Breast epithelium (tissue), 4 donors: ENCODE measurements around the gene FOXC1. TPM values are rescaled to one million over a fixed set of nuclear protein-coding genes. Genes with fewer than 3 reads are reported as not detected.

Experiments used
- DNase-seq, 2 donors: peaks; one replicate each; pipeline ENCODE4 v3.0.0-alpha.2; 2019; ENCODE audit warnings: low spot score in 2 of 2
- H3K27ac ChIP-seq, 2 donors: fragments of 200-600 bp; sonication (generic) in 1 of 2; one replicate each; pipeline ENCODE4 v1.5.1; 2016 to 2019; ENCODE audit warnings: mild to moderate bottlenecking in 1 of 2
- H3K27me3 ChIP-seq, 2 donors: fragments of 200-600 bp; sonication (generic) in 1 of 2; one replicate each; pipeline versions ENCODE4 v1.5.1 to v1.6.0; 2017 to 2019; ENCODE audit warnings: control low read depth in 1 of 2, mild to moderate bottlenecking in 1 of 2
- H3K36me3 ChIP-seq: fragments of 200-600 bp; one replicate; pipeline ENCODE4 v1.5.1; 2019
- H3K4me1 ChIP-seq, 2 donors: fragments of 200-600 bp; sonication (generic); one replicate each; pipeline ENCODE4 v1.5.1; 2016 to 2019; ENCODE audit warnings: control low read depth in 1 of 2
- H3K4me3 ChIP-seq, 3 donors: fragments of 200-600 bp; sonication (generic); 1 replicate in 2 of 3; 2 replicates in 1 of 3; pipeline ENCODE4 v1.5.1; 2016 to 2019; ENCODE audit warnings: mild to moderate bottlenecking in 3 of 3, moderate library complexity in 2 of 3
- H3K9me3 ChIP-seq, 2 donors: fragments of 200-600 bp; sonication (generic) in 1 of 2; one replicate each; pipeline ENCODE4 v1.5.1; 2016 to 2019; ENCODE audit warnings: control low read depth in 1 of 2
- POLR2A ChIP-seq: fragments of 450-650 bp; IDR thresholded peaks from one replicate; pipeline ENCODE4 v1.6.1; 2016; ENCODE audit warnings: antibody characterized with exemption, mild to moderate bottlenecking, moderate library complexity
- POLR2AphosphoS5 ChIP-seq, 3 donors: sonication (generic); formaldehyde crosslinking; IDR thresholded peaks; one replicate each; pipeline ENCODE4 v1.6.1; 2017; ENCODE audit warnings: antibody characterized with exemption in 3 of 3
- intact Hi-C: fragments of 100-400 bp; cut with DNase I; formaldehyde crosslinking; loops from one replicate; pipeline ENCODE4 v1.15.1; 2023; ENCODE audit warnings: low total_unique reads
- total RNA-seq, 3 donors: library from RNA; depleted of rRNA; stranded (reverse); fragments of >200 nt; gene quantifications; one replicate each; pipeline ENCODE4 v1.1.0, GENCODE V29; 2016
- TF ChIP-seq, protein P1 (sequence below), 3 donors: fragments of 450-650 bp; IDR thresholded peaks; one replicate each; pipeline ENCODE4 v1.5.1; 2016 to 2017; ENCODE audit warnings: antibody characterized with exemption in 3 of 3, mild to moderate bottlenecking in 3 of 3, moderate library complexity in 3 of 3

The FOXC1 gene
- total RNA-seq, 3 donors from 2014 or later = 3.7 to 13.2 (median 7.5) TPM

DNA sequence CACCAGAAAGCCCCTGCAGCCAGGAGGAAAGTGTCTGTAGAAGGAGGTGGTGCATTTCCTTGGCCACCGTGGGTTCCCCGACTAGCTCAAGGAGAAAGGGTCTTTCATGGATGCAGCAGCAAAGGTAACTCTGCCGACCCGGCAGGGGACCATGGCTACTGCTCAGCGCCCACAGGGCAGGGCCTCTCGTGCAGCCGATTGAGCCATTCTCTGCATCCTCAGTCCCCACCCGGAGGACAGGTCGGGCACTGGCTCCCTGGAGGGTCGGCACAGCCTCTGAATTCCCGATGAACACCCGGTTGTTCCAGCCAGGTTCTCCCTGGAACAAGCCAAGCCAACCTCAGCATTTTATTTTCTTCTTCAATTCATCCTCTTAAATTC is 24.1 kb upstream of the FOXC1 start:
- intact Hi-C loops = no loop called here
- TF ChIP-seq POLR2AphosphoS5 (IDR thresholded peaks at IDR 0.05) (no peak), POLR2A (no peak)
- TF ChIP-seq, protein P1, sequence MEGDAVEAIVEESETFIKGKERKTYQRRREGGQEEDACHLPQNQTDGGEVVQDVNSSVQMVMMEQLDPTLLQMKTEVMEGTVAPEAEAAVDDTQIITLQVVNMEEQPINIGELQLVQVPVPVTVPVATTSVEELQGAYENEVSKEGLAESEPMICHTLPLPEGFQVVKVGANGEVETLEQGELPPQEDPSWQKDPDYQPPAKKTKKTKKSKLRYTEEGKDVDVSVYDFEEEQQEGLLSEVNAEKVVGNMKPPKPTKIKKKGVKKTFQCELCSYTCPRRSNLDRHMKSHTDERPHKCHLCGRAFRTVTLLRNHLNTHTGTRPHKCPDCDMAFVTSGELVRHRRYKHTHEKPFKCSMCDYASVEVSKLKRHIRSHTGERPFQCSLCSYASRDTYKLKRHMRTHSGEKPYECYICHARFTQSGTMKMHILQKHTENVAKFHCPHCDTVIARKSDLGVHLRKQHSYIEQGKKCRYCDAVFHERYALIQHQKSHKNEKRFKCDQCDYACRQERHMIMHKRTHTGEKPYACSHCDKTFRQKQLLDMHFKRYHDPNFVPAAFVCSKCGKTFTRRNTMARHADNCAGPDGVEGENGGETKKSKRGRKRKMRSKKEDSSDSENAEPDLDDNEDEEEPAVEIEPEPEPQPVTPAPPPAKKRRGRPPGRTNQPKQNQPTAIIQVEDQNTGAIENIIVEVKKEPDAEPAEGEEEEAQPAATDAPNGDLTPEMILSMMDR (IDR thresholded peaks at IDR 0.05) = no peak
- Histone ChIP-seq H3K27me3 (no peaks in the 10 kb centered on the region), H3K36me3 (no peaks in the 10 kb centered on the region), H3K27ac (no peak overlapping the region), H3K9me3 (no peaks in the 10 kb centered on the region), H3K4me1 (peaks cover 0 to 3% of the 10 kb centered on the region in 2 donors), H3K4me3 (no peak overlapping the region)
- no peak for DNase-seq

DNA sequence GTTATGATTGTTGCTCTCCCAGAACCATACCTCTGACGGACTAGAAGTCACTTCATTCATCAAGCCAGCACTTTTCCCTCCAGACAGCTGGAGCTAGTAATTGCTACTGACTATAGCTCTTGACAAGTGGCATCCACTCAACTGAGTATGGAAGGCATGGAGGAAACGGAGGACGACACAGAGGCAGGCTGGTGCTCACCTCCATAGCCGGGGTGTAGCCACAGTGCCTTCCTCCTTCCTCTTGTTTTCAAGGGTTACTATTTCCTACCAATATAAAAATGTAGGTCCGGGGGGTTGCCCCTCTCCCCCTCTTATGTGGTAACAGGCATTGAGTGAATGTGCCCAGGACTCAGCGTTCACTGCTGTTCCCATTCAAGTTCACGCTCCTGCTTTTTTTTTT is 23.5 kb upstream of the FOXC1 start:
- Histone ChIP-seq H3K27ac (no peak overlapping the region), H3K27me3 (no peaks in the 10 kb centered on the region), H3K36me3 (no peaks in the 10 kb centered on the region), H3K4me3 (no peak overlapping the region), H3K9me3 (no peaks in the 10 kb centered on the region), H3K4me1 (peaks cover 0 to 3% of the 10 kb centered on the region in 2 donors)
- intact Hi-C loops = no loop called here
- TF ChIP-seq POLR2AphosphoS5 (IDR thresholded peaks at IDR 0.05) (no peak), POLR2A (no peak)
- TF ChIP-seq, protein P1 (IDR thresholded peaks at IDR 0.05) = no peak
- DNase-seq = peak in 1 of 2 donors; percentile 17

DNA sequence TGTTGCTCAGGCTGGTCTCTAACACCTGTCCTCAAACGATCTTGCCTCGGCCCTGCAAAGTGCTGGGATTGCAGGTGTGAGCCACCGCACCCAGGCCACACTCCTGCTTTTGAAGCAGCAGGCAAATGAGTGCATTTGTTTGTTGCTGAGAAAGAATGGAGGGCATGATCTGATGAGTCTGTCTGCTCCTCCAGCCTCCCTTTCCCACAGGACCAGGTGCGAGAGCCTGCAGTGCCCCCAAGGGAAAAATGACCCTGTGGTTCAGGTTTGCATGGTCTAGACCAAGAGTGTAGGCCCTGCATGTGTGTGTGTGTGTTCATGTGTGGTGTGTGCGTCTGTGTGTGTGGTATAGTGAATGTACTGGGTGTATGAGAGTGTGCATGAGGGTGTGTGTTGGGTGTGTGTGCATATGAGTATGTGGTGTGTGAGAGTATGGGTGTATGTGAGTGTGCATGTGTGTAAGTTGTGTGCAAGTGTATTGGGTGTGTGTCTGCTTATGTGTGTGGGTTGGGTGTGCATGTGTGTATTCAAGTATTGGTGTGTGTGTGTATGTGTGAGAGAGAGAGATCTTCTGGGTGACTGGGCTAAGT is 22.8 kb upstream of the FOXC1 start:
- Histone ChIP-seq H3K36me3 (no peaks in the 10 kb centered on the region), H3K27me3 (no peaks in the 10 kb centered on the region), H3K9me3 (no peaks in the 10 kb centered on the region), H3K4me3 (no peak overlapping the region), H3K4me1 (peaks cover 0 to 3% of the 10 kb centered on the region in 2 donors), H3K27ac (no peak overlapping the region)
- DNase-seq = peak in 1 of 2 donors; percentile 18
- intact Hi-C loops = no loop called here
- TF ChIP-seq, protein P1 (IDR thresholded peaks at IDR 0.05) = no peak
- TF ChIP-seq POLR2A (no peak), POLR2AphosphoS5 (IDR thresholded peaks at IDR 0.05) (no peak)

DNA sequence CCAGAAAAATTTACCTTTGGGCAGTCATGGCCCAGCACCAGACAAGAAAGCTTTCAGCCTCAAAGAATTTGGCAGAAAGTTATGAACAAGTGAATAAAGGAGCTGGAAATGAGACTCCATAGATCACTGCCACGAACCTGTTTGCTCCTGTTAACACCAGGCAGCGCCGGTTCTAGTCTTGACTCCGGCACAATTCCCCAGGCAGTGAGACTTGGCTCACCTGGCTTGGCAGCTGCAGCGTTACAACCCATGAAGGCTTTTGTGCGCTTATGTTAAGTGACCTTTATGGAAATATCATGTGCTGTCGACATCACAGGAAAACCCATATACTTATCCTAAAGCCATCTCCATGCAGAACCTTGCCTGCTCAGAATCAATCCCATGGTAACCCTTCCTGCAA is 22.2 kb upstream of the FOXC1 start:
- Histone ChIP-seq H3K36me3 (no peaks in the 10 kb centered on the region), H3K4me3 (no peak overlapping the region), H3K27ac (peak overlapping the region; percentile 32 to 52), H3K4me1 (peaks cover 0 to 3% of the 10 kb centered on the region in 2 donors), H3K9me3 (no peaks in the 10 kb centered on the region), H3K27me3 (no peaks in the 10 kb centered on the region)
- intact Hi-C loops = no loop called here
- DNase-seq = peak in 1 of 2 donors; percentile 85
- TF ChIP-seq, protein P1 (IDR thresholded peaks at IDR 0.05) = no peak
- peak in 1 of 3 donors; percentile 70 for TF ChIP-seq POLR2AphosphoS5 (IDR thresholded peaks at IDR 0.05)

DNA sequence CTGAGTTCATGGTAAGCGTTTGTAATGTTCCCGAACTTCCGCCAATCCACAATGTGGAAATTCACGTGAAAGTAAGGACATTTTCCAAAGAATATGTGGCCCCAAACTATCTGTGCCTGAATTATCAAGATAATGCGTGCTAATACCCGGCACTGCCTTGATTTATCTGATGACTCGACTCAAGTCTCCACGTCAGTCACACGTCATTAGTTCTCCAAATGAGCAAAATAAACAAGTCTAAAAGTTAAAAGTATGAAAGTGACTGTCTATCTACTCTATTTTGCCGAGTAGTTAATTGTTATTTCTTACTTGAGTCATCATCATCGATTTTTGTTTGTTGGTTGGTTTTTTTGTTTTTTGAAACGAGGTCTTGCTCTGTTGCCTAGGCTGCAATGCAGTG is 21.7 kb upstream of the FOXC1 start:
- no peak for DNase-seq
- TF ChIP-seq POLR2AphosphoS5 (IDR thresholded peaks at IDR 0.05) (no peak), POLR2A (no peak)
- no peaks in the 10 kb centered on the region for H3K27me3 ChIP-seq
- peak overlapping the region; percentile 32 to 52 for H3K27ac ChIP-seq
- no peaks in the 10 kb centered on the region for H3K9me3 ChIP-seq
- intact Hi-C loops = no loop called here
- H3K36me3 ChIP-seq = no peaks in the 10 kb centered on the region
- H3K4me3 ChIP-seq = no peak overlapping the region
- peaks cover 0 to 3% of the 10 kb centered on the region in 2 donors for H3K4me1 ChIP-seq
